Gastrocnemius medialis (tissue), 4 donors: ENCODE data around the gene TMEM61. TPM values are rescaled to one million over a fixed set of nuclear protein-coding genes. Genes with fewer than 3 reads are reported as not detected.

Source experiments
- ATAC-seq, 2 donors: fragments of 150-250 bp; one replicate each; pipeline ENCODE4 v1.9.1; 2016
- DNase-seq, 2 donors: peaks; one replicate each; pipeline ENCODE4 v3.0.0-alpha.2; 2019
- H3K27ac ChIP-seq, 4 donors: fragments of 200-600 bp; sonication (generic); 1 replicate in 1 of 4; 2 replicates in 3 of 4; pipeline ENCODE4 v1.5.1; 2016 to 2018; ENCODE audit warnings: mild to moderate bottlenecking in 2 of 4, moderate library complexity in 1 of 4
- H3K27me3 ChIP-seq, 3 donors: fragments of 200-600 bp; sonication (generic) in 2 of 3; 1 replicate in 1 of 3; 2 replicates in 2 of 3; pipeline versions ENCODE4 v1.5.1 to v1.6.0; 2016 to 2019; ENCODE audit warnings: mild to moderate bottlenecking in 1 of 3, moderate library complexity in 1 of 3
- H3K36me3 ChIP-seq, 2 donors: fragments of 200-600 bp; sonication (generic) in 1 of 2; one replicate each; pipeline ENCODE4 v1.5.1; 2017 to 2018
- H3K4me1 ChIP-seq, 2 donors: fragments of 200-600 bp; sonication (generic) in 1 of 2; one replicate each; pipeline ENCODE4 v1.5.1; 2016 to 2017; ENCODE audit warnings: mild to moderate bottlenecking in 2 of 2
- H3K4me3 ChIP-seq, 4 donors: fragments of 200-600 bp; sonication (generic) in 3 of 4; 1 replicate in 1 of 4; 2 replicates in 3 of 4; pipeline ENCODE4 v1.5.1; 2016 to 2019; ENCODE audit warnings: mild to moderate bottlenecking in 2 of 4
- H3K9me3 ChIP-seq, 3 donors: fragments of 200-600 bp; sonication (generic) in 2 of 3; 1 replicate in 1 of 3; 2 replicates in 2 of 3; pipeline ENCODE4 v1.5.1; 2016 to 2019
- CTCF ChIP-seq, 5 experiments: fragments of 450-650 bp in 3 of 5; fragments of 200-600 bp in 2 of 5; sonication (generic) in 2 of 5; IDR thresholded peaks in 4 of 5; conservative IDR thresholded peaks in 1 of 5; 1 replicate in 4 of 5; 2 replicates in 1 of 5; pipeline ENCODE4 v1.5.1; 2016 to 2019; ENCODE audit warnings: antibody characterized with exemption in 5 of 5, mild to moderate bottlenecking in 3 of 5, moderate library complexity in 3 of 5
- POLR2A ChIP-seq, 2 donors: fragments of 450-650 bp; IDR thresholded peaks; one replicate each; pipeline ENCODE4 v1.6.1; 2017; ENCODE audit warnings: antibody characterized with exemption in 2 of 2, mild to moderate bottlenecking in 2 of 2, moderate library complexity in 2 of 2
- in situ Hi-C, 4 donors: fragments of 200-750 bp; cut with MboI; loops; one replicate each; pipeline versions ENCODE4 v1.15.0 to v1.8.0; 2017; ENCODE audit warnings: low sequenced_read_pairs in 4 of 4
- intact Hi-C: fragments of 100-400 bp; cut with DNase I; formaldehyde crosslinking; loops from one replicate; pipeline ENCODE4 v1.15.1; 2023; ENCODE audit warnings: low total_unique reads
- total RNA-seq, 4 donors: library from RNA; depleted of rRNA; stranded (reverse); fragments of >200 nt; gene quantifications; one replicate each; pipeline versions ENCODE4 v1.1.0 to v1.2.3, GENCODE V29; 2016

Gene TMEM61
- total RNA-seq, 4 donors from 2014 or later, result 0.58 TPM; not detected in 3

- Histone ChIP-seq H3K9me3 (no peaks in the 10 kb centered on the region), H3K4me3 (no peak overlapping the region), H3K36me3 (no peaks in the 10 kb centered on the region), H3K27ac (no peak overlapping the region), H3K27me3 (no peaks in the 10 kb centered on the region), H3K4me1 (peaks cover 6 to 8% of the 10 kb centered on the region in 2 donors)
- ATAC-seq, result no peak
- no peak for TF ChIP-seq POLR2A (IDR thresholded peaks at IDR 0.05)
- TF ChIP-seq CTCF (IDR thresholded peaks at IDR 0.05 in 4 of 5, conservative IDR thresholded peaks at IDR 0.05 in 1 of 5), result peak in 1 of 5 experiments; percentile 22
- DNase-seq, result no peak
- in situ Hi-C loops, result loop anchor here in 2 of 4 donors (5.0 kb wide), 1 partner anchor 52 kb away; the partner anchor contains the start of gene BSND (in 2 of the 2)
- intact Hi-C loops, result loop anchor here (1.0 kb wide), 1 partner anchor 51 kb away; no protein-coding TSS in a partner anchor
Measured at GRCh38 chr1:54945393-54945936, 35.0 kb upstream of the TMEM61 start.

- Histone ChIP-seq H3K27me3 (no peaks in the 10 kb centered on the region), H3K4me3 (no peak overlapping the region), H3K9me3 (no peaks in the 10 kb centered on the region), H3K4me1 (peaks cover 7 to 9% of the 10 kb centered on the region in 2 donors), H3K27ac (no peak overlapping the region), H3K36me3 (no peaks in the 10 kb centered on the region)
- in situ Hi-C loops, result loop anchor here in 2 of 4 donors (5.0 kb wide), 1 partner anchor 50 kb away; the partner anchor contains the start of gene BSND (in 2 of the 2)
- ATAC-seq, result no peak
- intact Hi-C loops, result no loop called here
- DNase-seq, result no peak
- TF ChIP-seq CTCF (IDR thresholded peaks at IDR 0.05 in 4 of 5, conservative IDR thresholded peaks at IDR 0.05 in 1 of 5), result no peak
- no peak for TF ChIP-seq POLR2A (IDR thresholded peaks at IDR 0.05)
Measured at GRCh38 chr1:54947540-54947939, 32.9 kb upstream of the TMEM61 start.

- H3K4me3 ChIP-seq, result no peak overlapping the region
- ATAC-seq, result no peak
- no peak for DNase-seq
- intact Hi-C loops (no loop called here), in situ Hi-C loops (loop anchor here in 2 of 4 donors (5.0 kb wide), 1 partner anchor 48 kb away; the partner anchor contains the start of gene BSND (in 2 of the 2))
- no peak overlapping the region for H3K27ac ChIP-seq
- no peak for TF ChIP-seq POLR2A (IDR thresholded peaks at IDR 0.05)
- no peak for TF ChIP-seq CTCF (IDR thresholded peaks at IDR 0.05 in 4 of 5, conservative IDR thresholded peaks at IDR 0.05 in 1 of 5)
- peaks cover 7 to 9% of the 10 kb centered on the region in 2 donors for H3K4me1 ChIP-seq
- H3K9me3 ChIP-seq, result no peaks in the 10 kb centered on the region
- H3K36me3 ChIP-seq, result no peaks in the 10 kb centered on the region
- no peaks in the 10 kb centered on the region for H3K27me3 ChIP-seq
Measured at GRCh38 chr1:54949053-54949452, 31.4 kb upstream of the TMEM61 start.

GRCh38 chr1:54950006-54950368 is 30.4 kb upstream of the TMEM61 start:
- H3K36me3 ChIP-seq, result no peaks in the 10 kb centered on the region
- H3K27ac ChIP-seq, result peak overlapping the region in 1 of 4 donors; percentile 75
- H3K4me3 ChIP-seq, result no peak overlapping the region
- in situ Hi-C loops, result loop anchor here in 2 of 4 donors (5.0 kb wide), 2 partner anchors 42 to 47 kb away; partner anchors contain the start of gene BSND (in 1 of the 2)
- ATAC-seq, result no peak
- H3K27me3 ChIP-seq, result no peaks in the 10 kb centered on the region
- peaks cover 7 to 9% of the 10 kb centered on the region in 2 donors for H3K4me1 ChIP-seq
- no peak for DNase-seq
- TF ChIP-seq POLR2A (IDR thresholded peaks at IDR 0.05), result no peak
- TF ChIP-seq CTCF (IDR thresholded peaks at IDR 0.05 in 4 of 5, conservative IDR thresholded peaks at IDR 0.05 in 1 of 5), result no peak
- no peaks in the 10 kb centered on the region for H3K9me3 ChIP-seq
- intact Hi-C loops, result loop anchor here (1.0 kb wide), 2 partner anchors 46 to 72 kb away; no protein-coding TSS in a partner anchor
